B cell (primary cell): ENCODE data around the gene TANC1. TPM values are rescaled to one million over a fixed set of nuclear protein-coding genes. Genes with fewer than 3 reads are reported as not detected.

Experiments used
- ATAC-seq: fragments of 200-7000 bp; cut with Tn5 transposase; one replicate; pipeline ENCODE4 v1.10.0; 2021; ENCODE audit warnings: low read depth, mild to moderate bottlenecking, moderate number of reproducible peaks, moderate library complexity
- CTCF ChIA-PET: fragments of 350-600 bp; sonication (Branson Sonifier 250); formaldehyde crosslinking; loops from one replicate; lab custom pipeline; 2021; ENCODE audit warnings: antibody characterized with exemption, inconsistent platforms; lab: Charles Lee
- POLR2A ChIA-PET: fragments of 350-600 bp; sonication (Branson Sonifier 250); formaldehyde crosslinking; loops from one replicate; lab custom pipeline; 2021; ENCODE audit warnings: antibody characterized with exemption; lab: Charles Lee
- DNase-seq: peaks from one replicate; pipeline ENCODE4 v3.0.0; 2013
- H2AFZ ChIP-seq: 2 replicates; pipeline ENCODE4 v1.6.1; 2012; ENCODE audit warnings: mild to moderate bottlenecking, low read depth, low read length; ENCODE audit not compliant: insufficient read depth, poor library complexity, severe bottlenecking
- H3K27ac ChIP-seq, 2 donors: 1 replicate in 1 of 2; 2 replicates in 1 of 2; pipeline ENCODE4 v1.5.1; 2012 to 2013; ENCODE audit warnings: low read length in 2 of 2, mild to moderate bottlenecking in 2 of 2, moderate library complexity in 1 of 2
- H3K27me3 ChIP-seq, 4 experiments: fragments of 200-600 bp in 1 of 4; sonication (generic) in 1 of 4; replicated peaks in 1 of 4; 1 replicate in 2 of 4; 2 replicates in 2 of 4; pipeline versions ENCODE4 v1.6.1 to v1.7.0; 2013 to 2016; ENCODE audit warnings: low read length in 3 of 4, mild to moderate bottlenecking in 2 of 4, mixed read lengths in 1 of 4, moderate library complexity in 1 of 4; ENCODE audit not compliant: insufficient read depth in 4 of 4, control insufficient read depth in 3 of 4; ENCODE audit errors: control extremely low read depth in 1 of 4
- H3K36me3 ChIP-seq, 2 experiments: replicated peaks in 1 of 2; 1 replicate in 1 of 2; 2 replicates in 1 of 2; pipeline versions ENCODE4 v1.6.1 to v1.7.1; 2013; ENCODE audit warnings: low read length in 1 of 2; ENCODE audit not compliant: insufficient read depth in 2 of 2, control insufficient read depth in 1 of 2; ENCODE audit errors: control extremely low read depth in 1 of 2, extremely low read depth in 1 of 2
- H3K4me1 ChIP-seq, 2 donors: fragments of 200-600 bp in 1 of 2; sonication (generic) in 1 of 2; 1 replicate in 1 of 2; 2 replicates in 1 of 2; pipeline versions ENCODE4 v1.5.1 to v1.6.1; 2013 to 2017; ENCODE audit warnings: low read length in 2 of 2; ENCODE audit not compliant: control insufficient read depth in 2 of 2, insufficient read depth in 2 of 2
- H3K4me2 ChIP-seq: replicated peaks from 2 replicates; pipeline ENCODE3; 2012; ENCODE audit warnings: mild to moderate bottlenecking, low read depth, low read length; ENCODE audit not compliant: poor library complexity, severe bottlenecking
- H3K4me3 ChIP-seq, 5 experiments: fragments of 200-600 bp in 1 of 5; sonication (generic) in 1 of 5; 1 replicate in 3 of 5; 2 replicates in 2 of 5; pipeline versions ENCODE4 v1.5.1 to v1.7.0; 2011 to 2016; ENCODE audit warnings: low read length in 4 of 5, mild to moderate bottlenecking in 4 of 5, low read depth in 2 of 5, control low read depth in 1 of 5, moderate library complexity in 1 of 5; ENCODE audit not compliant: insufficient read depth in 1 of 5; ENCODE audit errors: control extremely low read depth in 1 of 5, extremely low read depth in 1 of 5
- H3K79me2 ChIP-seq: fragments of 200-600 bp; sonication (generic); one replicate; pipeline ENCODE4 v1.6.0; 2016; ENCODE audit warnings: low read length; ENCODE audit not compliant: control insufficient read depth, insufficient read depth
- H3K9ac ChIP-seq: fragments of 200-600 bp; sonication (generic); 2 replicates; pipeline ENCODE4 v1.6.1; 2017; ENCODE audit warnings: mild to moderate bottlenecking, low read length, moderate library complexity
- H3K9me3 ChIP-seq, 3 donors: one replicate each; pipeline versions ENCODE4 v1.6.1 to v1.7.1; 2013; ENCODE audit warnings: low read length in 2 of 3; ENCODE audit not compliant: control insufficient read depth in 2 of 3, insufficient read depth in 1 of 3; ENCODE audit errors: control extremely low read depth in 1 of 3
- H4K20me1 ChIP-seq: 2 replicates; pipeline ENCODE4 v1.6.0; 2012; ENCODE audit warnings: mild to moderate bottlenecking, low read length; ENCODE audit not compliant: insufficient read depth, control insufficient read depth, poor library complexity, severe bottlenecking
- H3K27ac Mint-ChIP-seq: one replicate; pipeline ENCODE4 v1.8.0; 2021; ENCODE audit warnings: mixed read lengths
- H3K27me3 Mint-ChIP-seq: one replicate; pipeline ENCODE4 v1.8.0; 2021; ENCODE audit warnings: mixed read lengths
- H3K4me1 Mint-ChIP-seq: one replicate; pipeline ENCODE4 v1.8.0; 2021; ENCODE audit warnings: mixed read lengths
- H3K4me3 Mint-ChIP-seq: one replicate; pipeline ENCODE4 v1.8.0; 2021; ENCODE audit warnings: mixed read lengths
- H3K9me3 Mint-ChIP-seq: one replicate; pipeline ENCODE4 v1.8.0; 2022; ENCODE audit warnings: mixed read lengths; ENCODE audit not compliant: insufficient read depth
- CTCF ChIP-seq: fragments of 200-600 bp; IDR thresholded peaks from one replicate; pipeline ENCODE4 v1.8.0; 2022; ENCODE audit warnings: antibody characterized with exemption, mild to moderate bottlenecking
- EZH2 ChIP-seq: IDR thresholded peaks from 2 replicates; pipeline ENCODE4 v1.6.1; 2012; ENCODE audit warnings: borderline replicate concordance, low read depth, mild to moderate bottlenecking, moderate library complexity, low read length; ENCODE audit not compliant: insufficient read depth, poor library complexity, severe bottlenecking
- WGBS: methylation state at CpG from one replicate; pipeline ENCODE4 v1.1.5; 2013; ENCODE audit warnings: missing lambda C conversion rate; ENCODE audit not compliant: insufficient coverage; 5-methylcytosine and 5-hydroxymethylcytosine counted together
- intact Hi-C: fragments of 100-400 bp; cut with micrococcal nuclease; formaldehyde crosslinking; loops from one replicate; pipeline ENCODE4 v1.10.0; 2022
- polyA plus RNA-seq: library from polyadenylated mRNA; depleted of rRNA; stranded (reverse); fragments of >200 nt; gene quantifications from 2 replicates; pipeline ENCODE4 v1.2.3, GENCODE V29; 2012
- total RNA-seq, 2 donors: library from RNA; stranded (reverse); fragments of 120-200 nt in 1 of 2; gene quantifications; 1 replicate in 1 of 2; 2 replicates in 1 of 2; pipeline versions ENCODE4 v1.2.3 to v1.2.4, GENCODE V29; 2013 to 2022

TANC1 gene
- total and polyA plus RNA-seq, 2 donors (not counting 1 experiment from before 2014, with no cell fraction given), result 0.13 TPM; not detected in 1

GRCh38 chr2:159228081-159228581, 259.7 kb downstream of the TANC1 start:
- H3K4me3 Mint-ChIP-seq, result no peak overlapping the region
- H3K4me1 Mint-ChIP-seq, result peaks cover 1% of the 10 kb centered on the region
- H3K9ac ChIP-seq, result no peak overlapping the region
- H3K79me2 ChIP-seq, result no peaks in the 10 kb centered on the region
- H3K27me3 ChIP-seq, result no peaks in the 10 kb centered on the region
- WGBS, result 95% methylated on average over 14 of the region's 14 CpGs
- no peak for ATAC-seq
- no peak overlapping the region for H2AFZ ChIP-seq
- no peak overlapping the region for H3K27ac ChIP-seq
- intact Hi-C loops, result no loop called here
- no peak overlapping the region for H3K4me2 ChIP-seq
- H4K20me1 ChIP-seq, result no peaks in the 10 kb centered on the region
- TF ChIP-seq EZH2 (no peak), CTCF (no peak)
- no peak for DNase-seq
- H3K4me3 ChIP-seq, result no peak overlapping the region
- no peaks in the 10 kb centered on the region for H3K9me3 Mint-ChIP-seq
- no peak overlapping the region for H3K27ac Mint-ChIP-seq
- ChIA-PET CTCF (no interaction called here), POLR2A (interaction anchor here (0.7 kb wide), 1 partner anchor 556 kb away, joined by 4 read pairs; no protein-coding TSS in a partner anchor)
- peaks cover 4% of the 10 kb centered on the region for H3K27me3 Mint-ChIP-seq
- H3K36me3 ChIP-seq, result peaks cover 0 to 3% of the 10 kb centered on the region in 2 experiments
- no peaks in the 10 kb centered on the region for H3K4me1 ChIP-seq
- H3K9me3 ChIP-seq, result no peaks in the 10 kb centered on the region

- ATAC-seq (no peak), DNase-seq (no peak)
- Mint-ChIP-seq H3K27me3 (no peaks in the 10 kb centered on the region), H3K9me3 (no peaks in the 10 kb centered on the region), H3K4me3 (no peak overlapping the region), H3K27ac (no peak overlapping the region), H3K4me1 (peaks cover 1% of the 10 kb centered on the region)
- H3K9me3 ChIP-seq, result no peaks in the 10 kb centered on the region
- no peaks in the 10 kb centered on the region for H3K4me1 ChIP-seq
- ChIA-PET POLR2A (no interaction called here), CTCF (no interaction called here)
- WGBS, result 97% methylated on average over 14 of the region's 15 CpGs
- intact Hi-C loops, result no loop called here
- TF ChIP-seq CTCF (no peak), EZH2 (no peak)
- H3K79me2 ChIP-seq, result no peaks in the 10 kb centered on the region
- H4K20me1 ChIP-seq, result no peaks in the 10 kb centered on the region
- H3K27ac ChIP-seq, result no peak overlapping the region
- H3K4me2 ChIP-seq, result no peak overlapping the region
- H3K36me3 ChIP-seq, result peaks cover 0 to 3% of the 10 kb centered on the region in 2 experiments
- no peaks in the 10 kb centered on the region for H3K27me3 ChIP-seq
- H2AFZ ChIP-seq, result no peak overlapping the region
- H3K9ac ChIP-seq, result no peak overlapping the region
- H3K4me3 ChIP-seq, result no peak overlapping the region
Observed at GRCh38 chr2:159229476-159230144, 261.2 kb downstream of the TANC1 start.
